ENCODE results near the gene MAN2A1.
A peak's percentile ranks its signal among the peaks of the same experiment; 100 is the strongest.

Gene MAN2A1

GRCh38 chr5:109690975-109691574, 1.3 kb downstream of the MAN2A1 start (continued):
- TF ChIP-seq, protein P1, sequence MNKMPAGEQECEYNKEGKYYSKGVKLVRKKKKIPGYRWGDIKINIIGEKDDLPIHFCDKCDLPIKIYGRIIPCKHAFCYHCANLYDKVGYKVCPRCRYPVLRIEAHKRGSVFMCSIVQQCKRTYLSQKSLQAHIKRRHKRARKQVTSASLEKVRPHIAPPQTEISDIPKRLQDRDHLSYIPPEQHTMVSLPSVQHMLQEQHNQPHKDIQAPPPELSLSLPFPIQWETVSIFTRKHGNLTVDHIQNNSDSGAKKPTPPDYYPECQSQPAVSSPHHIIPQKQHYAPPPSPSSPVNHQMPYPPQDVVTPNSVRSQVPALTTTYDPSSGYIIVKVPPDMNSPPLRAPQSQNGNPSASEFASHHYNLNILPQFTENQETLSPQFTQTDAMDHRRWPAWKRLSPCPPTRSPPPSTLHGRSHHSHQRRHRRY (tag by site-specific recombination; IDR thresholded peaks at IDR 0.05) = no peak
- TF ChIP-seq ZNF629 (tag by site-specific recombination; IDR thresholded peaks at IDR 0.05) = peak; percentile 91
- TF ChIP-seq, protein P2, sequence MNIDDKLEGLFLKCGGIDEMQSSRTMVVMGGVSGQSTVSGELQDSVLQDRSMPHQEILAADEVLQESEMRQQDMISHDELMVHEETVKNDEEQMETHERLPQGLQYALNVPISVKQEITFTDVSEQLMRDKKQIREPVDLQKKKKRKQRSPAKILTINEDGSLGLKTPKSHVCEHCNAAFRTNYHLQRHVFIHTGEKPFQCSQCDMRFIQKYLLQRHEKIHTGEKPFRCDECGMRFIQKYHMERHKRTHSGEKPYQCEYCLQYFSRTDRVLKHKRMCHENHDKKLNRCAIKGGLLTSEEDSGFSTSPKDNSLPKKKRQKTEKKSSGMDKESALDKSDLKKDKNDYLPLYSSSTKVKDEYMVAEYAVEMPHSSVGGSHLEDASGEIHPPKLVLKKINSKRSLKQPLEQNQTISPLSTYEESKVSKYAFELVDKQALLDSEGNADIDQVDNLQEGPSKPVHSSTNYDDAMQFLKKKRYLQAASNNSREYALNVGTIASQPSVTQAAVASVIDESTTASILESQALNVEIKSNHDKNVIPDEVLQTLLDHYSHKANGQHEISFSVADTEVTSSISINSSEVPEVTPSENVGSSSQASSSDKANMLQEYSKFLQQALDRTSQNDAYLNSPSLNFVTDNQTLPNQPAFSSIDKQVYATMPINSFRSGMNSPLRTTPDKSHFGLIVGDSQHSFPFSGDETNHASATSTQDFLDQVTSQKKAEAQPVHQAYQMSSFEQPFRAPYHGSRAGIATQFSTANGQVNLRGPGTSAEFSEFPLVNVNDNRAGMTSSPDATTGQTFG (tag by site-specific recombination; IDR thresholded peaks at IDR 0.05; ENCODE audit: borderline replicate concordance) = no peak
- TF ChIP-seq KLF16 (tag by site-specific recombination; IDR thresholded peaks at IDR 0.05) = no peak
- no peak for TF ChIP-seq ZNF302 (tag by site-specific recombination; IDR thresholded peaks at IDR 0.05; ENCODE audit: low read depth)
- no peak for TF ChIP-seq ZNF558 (tag by site-specific recombination; IDR thresholded peaks at IDR 0.05)
- TF ChIP-seq ZNF449 (tag by site-specific recombination; IDR thresholded peaks at IDR 0.05) = no peak
- TF ChIP-seq MZF1 (tag by site-specific recombination; IDR thresholded peaks at IDR 0.05; ENCODE audit: borderline replicate concordance) = 0 out of 2 replicates have a peak, but pooled peaks have one; percentile 45
- no peak for TF ChIP-seq ZNF10 (tag by site-specific recombination; IDR thresholded peaks at IDR 0.05)
- no peak for TF ChIP-seq ZNF350 (tag by site-specific recombination; IDR thresholded peaks at IDR 0.05)
- TF ChIP-seq, protein P3, sequence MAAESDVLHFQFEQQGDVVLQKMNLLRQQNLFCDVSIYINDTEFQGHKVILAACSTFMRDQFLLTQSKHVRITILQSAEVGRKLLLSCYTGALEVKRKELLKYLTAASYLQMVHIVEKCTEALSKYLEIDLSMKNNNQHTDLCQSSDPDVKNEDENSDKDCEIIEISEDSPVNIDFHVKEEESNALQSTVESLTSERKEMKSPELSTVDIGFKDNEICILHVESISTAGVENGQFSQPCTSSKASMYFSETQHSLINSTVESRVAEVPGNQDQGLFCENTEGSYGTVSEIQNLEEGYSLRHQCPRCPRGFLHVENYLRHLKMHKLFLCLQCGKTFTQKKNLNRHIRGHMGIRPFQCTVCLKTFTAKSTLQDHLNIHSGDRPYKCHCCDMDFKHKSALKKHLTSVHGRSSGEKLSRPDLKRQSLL (tag by site-specific recombination; IDR thresholded peaks at IDR 0.05) = no peak
- no peak for TF ChIP-seq ZBTB44 (tag by site-specific recombination; IDR thresholded peaks at IDR 0.05)
- TF ChIP-seq ZNF654 (tag by site-specific recombination; IDR thresholded peaks at IDR 0.05; ENCODE audit: low read depth) = peak; percentile 37; the same call in 1 of the 2 replicates
- TF ChIP-seq ZNF16 (tag by site-specific recombination; IDR thresholded peaks at IDR 0.05; ENCODE audit: low read depth) = no peak
- peak; percentile 15; the same call in 1 of the 2 replicates for TF ChIP-seq ZFP37 (tag by site-specific recombination; IDR thresholded peaks at IDR 0.05)
- TF ChIP-seq GFI1B (tag by site-specific recombination; IDR thresholded peaks at IDR 0.05) = no peak
- no peak for TF ChIP-seq ZNF664 (tag by site-specific recombination; IDR thresholded peaks at IDR 0.05)
- no peak for TF ChIP-seq ZNF48 (tag by site-specific recombination; IDR thresholded peaks at IDR 0.05)
- TF ChIP-seq ZNF221 (tag by site-specific recombination; IDR thresholded peaks at IDR 0.05; ENCODE audit: borderline replicate concordance) = no peak
- TF ChIP-seq ZEB2 (tag by site-specific recombination; IDR thresholded peaks at IDR 0.05) = peak; percentile 35; the same call in 1 of the 2 replicates
- no peak for TF ChIP-seq PRDM1 (tag by site-specific recombination; IDR thresholded peaks at IDR 0.05)
- no peak for TF ChIP-seq MYNN (tag by site-specific recombination; IDR thresholded peaks at IDR 0.05; ENCODE audit: borderline replicate concordance)
- TF ChIP-seq, protein P4, sequence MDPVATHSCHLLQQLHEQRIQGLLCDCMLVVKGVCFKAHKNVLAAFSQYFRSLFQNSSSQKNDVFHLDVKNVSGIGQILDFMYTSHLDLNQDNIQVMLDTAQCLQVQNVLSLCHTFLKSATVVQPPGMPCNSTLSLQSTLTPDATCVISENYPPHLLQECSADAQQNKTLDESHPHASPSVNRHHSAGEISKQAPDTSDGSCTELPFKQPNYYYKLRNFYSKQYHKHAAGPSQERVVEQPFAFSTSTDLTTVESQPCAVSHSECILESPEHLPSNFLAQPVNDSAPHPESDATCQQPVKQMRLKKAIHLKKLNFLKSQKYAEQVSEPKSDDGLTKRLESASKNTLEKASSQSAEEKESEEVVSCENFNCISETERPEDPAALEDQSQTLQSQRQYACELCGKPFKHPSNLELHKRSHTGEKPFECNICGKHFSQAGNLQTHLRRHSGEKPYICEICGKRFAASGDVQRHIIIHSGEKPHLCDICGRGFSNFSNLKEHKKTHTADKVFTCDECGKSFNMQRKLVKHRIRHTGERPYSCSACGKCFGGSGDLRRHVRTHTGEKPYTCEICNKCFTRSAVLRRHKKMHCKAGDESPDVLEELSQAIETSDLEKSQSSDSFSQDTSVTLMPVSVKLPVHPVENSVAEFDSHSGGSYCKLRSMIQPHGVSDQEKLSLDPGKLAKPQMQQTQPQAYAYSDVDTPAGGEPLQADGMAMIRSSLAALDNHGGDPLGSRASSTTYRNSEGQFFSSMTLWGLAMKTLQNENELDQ (tag by site-specific recombination; IDR thresholded peaks at IDR 0.05; ENCODE audit: low read depth) = no peak
- TF ChIP-seq GLIS2 (tag by site-specific recombination; IDR thresholded peaks at IDR 0.05) = no peak; the same call in 1 of the 2 replicates
- no peak for TF ChIP-seq ZFP69B (tag by site-specific recombination; IDR thresholded peaks at IDR 0.05)
- TF ChIP-seq YY2 (tag by site-specific recombination; IDR thresholded peaks at IDR 0.05) = no peak
- TF ChIP-seq ELK4 (IDR thresholded peaks at IDR 0.05; ENCODE audit: borderline replicate concordance, low read depth, low read length) = no peak
- TF ChIP-seq SP3 (tag by site-specific recombination; IDR thresholded peaks at IDR 0.05) = no peak
